WTC11 (cell line): Measurements from ENCODE around the gene PSENEN. TPM values are rescaled to one million over a fixed set of nuclear protein-coding genes. Genes with fewer than 3 reads are reported as not detected.

Experiments
- ATAC-seq: fragments of 200-7000 bp; cut with Tn5 transposase; 2 replicates; pipeline ENCODE4 v1.10.0; 2021; ENCODE audit warnings: mild to moderate bottlenecking, moderate library complexity
- CTCF ChIA-PET: fragments of 300-600 bp; sonication (Branson Sonifier 250); formaldehyde crosslinking; loops from one replicate; lab custom pipeline; 2021; ENCODE audit warnings: antibody characterized with exemption; lab: Charles Lee
- POLR2A ChIA-PET: fragments of 350-600 bp; sonication (Branson Sonifier 250); formaldehyde crosslinking; loops from one replicate; lab custom pipeline; 2021; ENCODE audit warnings: antibody characterized with exemption; lab: Charles Lee
- DNase-seq: peaks from one replicate; pipeline ENCODE4 v3.0.0; 2021; ENCODE audit warnings: low spot score
- H3K27ac Mint-ChIP-seq: 2 replicates; pipeline ENCODE4 v1.8.0; 2021; ENCODE audit warnings: mixed read lengths
- H3K27me3 Mint-ChIP-seq: 2 replicates; pipeline ENCODE4 v1.8.0; 2021; ENCODE audit warnings: low read depth, mild to moderate bottlenecking, moderate library complexity, mixed read lengths
- H3K36me3 Mint-ChIP-seq: 2 replicates; pipeline ENCODE4 v1.8.0; 2021; ENCODE audit warnings: mixed read lengths
- H3K4me1 Mint-ChIP-seq: 2 replicates; pipeline ENCODE4 v1.8.0; 2022; ENCODE audit warnings: mixed read lengths
- H3K4me3 Mint-ChIP-seq: 2 replicates; pipeline ENCODE4 v1.8.0; 2021; ENCODE audit warnings: mild to moderate bottlenecking, moderate library complexity, mixed read lengths
- H3K9me3 Mint-ChIP-seq: 2 replicates; pipeline ENCODE4 v1.8.0; 2021; ENCODE audit warnings: mixed read lengths
- AR ChIP-seq: fragments of 250-450 bp; sonication (Bioruptor Pico); IDR thresholded peaks from 2 replicates; pipeline ENCODE4 v1.9.0; 2021; ENCODE audit warnings: mild to moderate bottlenecking
- ATF3 ChIP-seq: sonication (generic); formaldehyde crosslinking; conservative IDR thresholded peaks from 2 replicates; pipeline ENCODE4 v1.8.1; 2022; ENCODE audit warnings: mild to moderate bottlenecking, missing genetic modification reagents
- ATF6 ChIP-seq: sonication (generic); formaldehyde crosslinking; IDR thresholded peaks from 2 replicates; pipeline ENCODE4 v1.8.1; 2023; ENCODE audit warnings: mild to moderate bottlenecking, missing genetic modification reagents
- CDX4 ChIP-seq: fragments of 250-450 bp; sonication (Bioruptor Pico); IDR thresholded peaks from 2 replicates; pipeline ENCODE4 v1.9.0; 2021; ENCODE audit warnings: moderate library complexity, mild to moderate bottlenecking, inconsistent platforms, borderline replicate concordance
- EMX1 ChIP-seq: fragments of 250-450 bp; sonication (Bioruptor Pico); IDR thresholded peaks from 2 replicates; pipeline ENCODE4 v1.8.0; 2021; ENCODE audit warnings: mild to moderate bottlenecking
- FOXP1 ChIP-seq: sonication (generic); formaldehyde crosslinking; IDR thresholded peaks from 2 replicates; pipeline ENCODE4 v1.8.0; 2022; ENCODE audit warnings: missing genetic modification reagents, mild to moderate bottlenecking, moderate library complexity, borderline replicate concordance
- FOXP4 ChIP-seq: sonication (generic); formaldehyde crosslinking; IDR thresholded peaks from 2 replicates; pipeline ENCODE4 v1.8.0; 2022; ENCODE audit warnings: mild to moderate bottlenecking, missing genetic modification reagents
- GRHL2 ChIP-seq: fragments of 250-450 bp; sonication (Bioruptor Pico); IDR thresholded peaks from 2 replicates; pipeline ENCODE4 v1.8.0; 2022; ENCODE audit warnings: mild to moderate bottlenecking, moderate library complexity; ENCODE audit not compliant: insufficient replicate concordance, severe bottlenecking
- JAZF1 ChIP-seq: fragments of 250-450 bp; sonication (Bioruptor Pico); IDR thresholded peaks from 2 replicates; pipeline ENCODE4 v1.9.0; 2021; ENCODE audit warnings: moderate library complexity, mild to moderate bottlenecking, inconsistent platforms
- MLX ChIP-seq: sonication (generic); formaldehyde crosslinking; IDR thresholded peaks from 2 replicates; pipeline ENCODE4 v1.8.1; 2023; ENCODE audit warnings: mild to moderate bottlenecking, missing genetic modification reagents, moderate library complexity
- NFATC4 ChIP-seq: fragments of 250-450 bp; sonication (Bioruptor Pico); IDR thresholded peaks from 2 replicates; pipeline ENCODE4 v1.9.0; 2021; ENCODE audit warnings: mild to moderate bottlenecking
- NR3C1 ChIP-seq: sonication (generic); formaldehyde crosslinking; conservative IDR thresholded peaks from 2 replicates; pipeline ENCODE4 v1.8.1; 2023; ENCODE audit warnings: low read depth, mild to moderate bottlenecking, missing genetic modification reagents
- OVOL2 ChIP-seq: fragments of 250-450 bp; sonication (Bioruptor Pico); IDR thresholded peaks from 2 replicates; pipeline ENCODE4 v1.9.0; 2021; ENCODE audit warnings: mild to moderate bottlenecking, borderline replicate concordance
- STAT6 ChIP-seq: sonication (generic); formaldehyde crosslinking; conservative IDR thresholded peaks from 2 replicates; pipeline ENCODE4 v1.8.1; 2023; ENCODE audit warnings: mild to moderate bottlenecking, low read depth, missing genetic modification reagents, moderate library complexity
- TCF7 ChIP-seq: sonication (generic); formaldehyde crosslinking; IDR thresholded peaks from 2 replicates; pipeline ENCODE4 v1.8.0; 2022; ENCODE audit warnings: mild to moderate bottlenecking, low read depth, missing genetic modification reagents, moderate library complexity
- ZBTB43 ChIP-seq: sonication (generic); formaldehyde crosslinking; IDR thresholded peaks from 2 replicates; pipeline ENCODE4 v1.8.1; 2023; ENCODE audit warnings: mild to moderate bottlenecking, missing genetic modification reagents
- ZNF396 ChIP-seq: fragments of 250-450 bp; sonication (Bioruptor Pico); IDR thresholded peaks from 2 replicates; pipeline ENCODE4 v1.8.0; 2021; ENCODE audit warnings: mild to moderate bottlenecking, moderate library complexity, borderline replicate concordance
- ZSCAN18 ChIP-seq: fragments of 250-450 bp; sonication (Bioruptor Pico); IDR thresholded peaks from 2 replicates; pipeline ENCODE4 v2.1.2; 2022; ENCODE audit warnings: mild to moderate bottlenecking, moderate library complexity
- total RNA-seq: library from RNA; stranded (reverse); gene quantifications from 3 replicates; pipeline ENCODE4 v1.2.3, GENCODE V29; 2021

Gene PSENEN
- total RNA-seq, 1 experiment from 2014 or later: 80.3 TPM

- peaks cover 34% of the 10 kb centered on the region for H3K36me3 Mint-ChIP-seq
- CTCF ChIA-PET: interaction anchor here (0.6 kb wide), 1 partner anchor 125 kb away, joined by 3 read pairs; no protein-coding TSS in a partner anchor
- H3K27ac Mint-ChIP-seq: no peak overlapping the region
- no peak for DNase-seq
- POLR2A ChIA-PET: no interaction called here
- TF ChIP-seq CDX4 (no peak), FOXP4 (CRISPR knock-in tag) (no peak), GRHL2 (CRISPR knock-in tag) (no peak), OVOL2 (no peak), EMX1 (no peak), TCF7 (no peak), ATF3 (CRISPR knock-in tag) (no peak), ZSCAN18 (CRISPR knock-in tag) (no peak), JAZF1 (no peak), ATF6 (CRISPR knock-in tag) (no peak)
- peaks cover 6% of the 10 kb centered on the region for H3K4me1 Mint-ChIP-seq
- H3K4me3 Mint-ChIP-seq: no peak overlapping the region
- H3K9me3 Mint-ChIP-seq: no peaks in the 10 kb centered on the region
- ATAC-seq: no peak
- no peaks in the 10 kb centered on the region for H3K27me3 Mint-ChIP-seq
Measured at GRCh38 chr19:35738021-35738886, 7.2 kb upstream of the PSENEN start.

GRCh38 chr19:35738887-35739229, 6.6 kb upstream of the PSENEN start:
- Mint-ChIP-seq H3K9me3 (no peaks in the 10 kb centered on the region), H3K4me1 (peaks cover 6% of the 10 kb centered on the region), H3K4me3 (no peak overlapping the region), H3K36me3 (peaks cover 32% of the 10 kb centered on the region), H3K27ac (no peak overlapping the region), H3K27me3 (no peaks in the 10 kb centered on the region)
- ATAC-seq: no peak
- DNase-seq: no peak
- ChIA-PET POLR2A (interaction anchor here (0.8 kb wide), 1 partner anchor 46 kb away, joined by 3 read pairs; no protein-coding TSS in a partner anchor), CTCF (interaction anchor here (0.7 kb wide), 1 partner anchor 46 kb away, joined by 3 read pairs; no protein-coding TSS in a partner anchor)
- TF ChIP-seq AR (CRISPR knock-in tag) (no peak), GRHL2 (CRISPR knock-in tag) (no peak), FOXP1 (no peak), ZBTB43 (CRISPR knock-in tag) (no peak), ATF3 (CRISPR knock-in tag) (no peak), NR3C1 (no peak), NFATC4 (CRISPR knock-in tag) (no peak), STAT6 (CRISPR knock-in tag) (no peak), MLX (CRISPR knock-in tag) (no peak), ZNF396 (no peak)
